AG10803 (cell line): ENCODE data around the gene MAMLD1.

Source experiments
- DNase-seq: peaks from one replicate; pipeline ENCODE4 v3.0.0; 2010; ENCODE audit warnings: low read depth
- H3K4me3 ChIP-seq: 2 replicates; pipeline ENCODE4 v1.5.1; 2011; ENCODE audit warnings: mild to moderate bottlenecking, low read length, control low read depth
- TF ChIP-seq, protein P1 (sequence below): conservative IDR thresholded peaks from 2 replicates; pipeline ENCODE4 v1.5.1; 2011; ENCODE audit warnings: mild to moderate bottlenecking, low read length, control low read depth, inconsistent platforms

The MAMLD1 gene

DNA sequence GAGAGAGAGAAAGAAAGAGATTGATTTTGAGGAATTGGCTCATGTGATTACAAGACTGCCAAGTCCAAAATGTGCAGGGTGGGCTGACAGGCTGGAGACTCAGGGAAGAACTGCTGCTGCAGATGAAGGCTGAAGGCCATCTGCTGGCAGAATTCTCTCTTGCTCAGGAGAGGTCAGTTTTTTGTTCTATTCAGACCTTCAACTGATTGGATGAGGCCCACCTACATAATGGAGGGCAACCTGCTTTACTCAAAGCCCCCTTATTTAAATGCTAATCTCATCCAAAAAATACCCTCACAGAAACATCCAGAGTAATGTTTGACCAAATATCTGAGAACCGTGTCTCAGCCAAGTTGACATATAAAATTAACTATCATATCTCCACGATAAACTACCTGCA lies 38.2 kb upstream of the MAMLD1 start:
- DNase-seq, result no peak
- TF ChIP-seq, protein P1, sequence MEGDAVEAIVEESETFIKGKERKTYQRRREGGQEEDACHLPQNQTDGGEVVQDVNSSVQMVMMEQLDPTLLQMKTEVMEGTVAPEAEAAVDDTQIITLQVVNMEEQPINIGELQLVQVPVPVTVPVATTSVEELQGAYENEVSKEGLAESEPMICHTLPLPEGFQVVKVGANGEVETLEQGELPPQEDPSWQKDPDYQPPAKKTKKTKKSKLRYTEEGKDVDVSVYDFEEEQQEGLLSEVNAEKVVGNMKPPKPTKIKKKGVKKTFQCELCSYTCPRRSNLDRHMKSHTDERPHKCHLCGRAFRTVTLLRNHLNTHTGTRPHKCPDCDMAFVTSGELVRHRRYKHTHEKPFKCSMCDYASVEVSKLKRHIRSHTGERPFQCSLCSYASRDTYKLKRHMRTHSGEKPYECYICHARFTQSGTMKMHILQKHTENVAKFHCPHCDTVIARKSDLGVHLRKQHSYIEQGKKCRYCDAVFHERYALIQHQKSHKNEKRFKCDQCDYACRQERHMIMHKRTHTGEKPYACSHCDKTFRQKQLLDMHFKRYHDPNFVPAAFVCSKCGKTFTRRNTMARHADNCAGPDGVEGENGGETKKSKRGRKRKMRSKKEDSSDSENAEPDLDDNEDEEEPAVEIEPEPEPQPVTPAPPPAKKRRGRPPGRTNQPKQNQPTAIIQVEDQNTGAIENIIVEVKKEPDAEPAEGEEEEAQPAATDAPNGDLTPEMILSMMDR, result no peak
- no peak overlapping the region for H3K4me3 ChIP-seq

DNA sequence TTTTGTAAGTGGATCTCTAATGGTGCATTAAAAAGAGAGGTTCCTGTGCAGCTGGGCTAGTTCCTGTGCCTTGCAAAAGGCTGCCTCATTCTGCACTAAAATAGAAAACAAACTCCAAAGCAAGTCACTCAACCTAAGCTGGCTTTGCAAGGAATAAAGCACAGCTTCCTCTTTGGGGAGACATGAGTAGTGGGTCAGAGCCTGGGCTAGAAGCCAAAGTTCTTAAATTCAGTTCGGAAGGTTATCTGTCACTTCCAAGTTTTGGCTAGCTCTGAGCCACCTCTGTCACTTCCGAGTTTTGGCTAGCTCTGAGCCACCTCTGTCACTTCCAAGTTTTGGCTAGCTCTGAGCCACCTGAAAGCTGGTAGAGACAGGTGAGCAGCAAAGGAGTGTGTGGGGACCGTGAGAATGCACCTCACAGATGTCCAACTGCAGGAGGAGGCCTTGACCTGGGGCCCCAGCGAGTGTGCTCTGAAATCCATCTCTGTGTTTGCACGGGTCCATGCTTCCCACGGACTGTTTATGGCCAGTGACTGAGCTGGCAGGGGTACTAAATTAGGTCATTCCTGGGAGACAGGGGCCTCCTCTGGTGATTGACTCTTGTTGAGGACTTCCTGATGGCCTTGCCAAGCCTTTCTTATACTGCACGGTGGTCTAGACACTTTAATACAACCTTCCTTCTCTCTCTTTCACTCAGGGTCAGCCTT lies 36.4 kb upstream of the MAMLD1 start:
- DNase-seq, result no peak

DNA sequence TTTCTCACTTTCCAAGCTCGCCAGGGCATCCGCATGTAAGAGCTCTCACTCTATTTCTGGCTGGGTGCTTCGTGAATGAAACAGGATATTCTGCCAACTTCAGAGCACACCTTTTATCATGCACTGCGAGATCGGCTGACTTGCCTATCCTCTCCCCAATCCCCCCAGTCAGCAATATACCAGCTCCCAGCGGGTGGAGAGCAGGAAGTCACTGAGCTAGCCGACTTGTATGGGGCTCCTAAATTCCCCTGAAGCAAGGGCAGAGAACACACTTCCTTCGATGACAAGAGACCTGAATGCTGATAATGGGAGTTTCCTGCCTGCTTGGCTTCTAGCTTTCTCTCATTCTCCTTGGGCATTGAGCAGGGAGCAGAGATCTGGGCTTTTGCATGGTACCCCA lies 33.8 kb upstream of the MAMLD1 start:
- no peak for DNase-seq
- TF ChIP-seq, protein P1, result no peak
- H3K4me3 ChIP-seq, result no peak overlapping the region

More for the DNA sequence above, 36.4 kb upstream of the MAMLD1 start:
- TF ChIP-seq, protein P1, result no peak
- H3K4me3 ChIP-seq, result no peak overlapping the region

DNA sequence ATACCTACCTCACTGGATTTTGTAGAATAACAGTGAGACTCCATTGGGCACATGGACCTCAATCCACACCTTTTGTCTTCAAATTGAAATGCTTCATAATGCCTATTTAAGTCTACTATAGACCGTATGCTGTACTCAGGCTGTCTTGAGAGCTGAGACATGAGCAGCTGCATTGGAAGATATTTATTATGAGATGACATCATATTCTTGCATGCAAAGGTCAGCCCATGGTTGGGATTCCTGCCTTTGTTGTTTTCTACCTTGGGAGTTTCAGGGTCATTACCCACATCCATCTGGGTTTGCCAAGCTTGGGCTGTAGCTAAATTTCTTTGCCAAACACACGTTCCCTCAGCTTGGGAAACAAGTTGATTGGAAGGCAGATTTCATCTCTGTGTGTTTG lies 33.2 kb upstream of the MAMLD1 start:
- no peak for DNase-seq
- TF ChIP-seq, protein P1, result no peak
- H3K4me3 ChIP-seq, result no peak overlapping the region

DNA sequence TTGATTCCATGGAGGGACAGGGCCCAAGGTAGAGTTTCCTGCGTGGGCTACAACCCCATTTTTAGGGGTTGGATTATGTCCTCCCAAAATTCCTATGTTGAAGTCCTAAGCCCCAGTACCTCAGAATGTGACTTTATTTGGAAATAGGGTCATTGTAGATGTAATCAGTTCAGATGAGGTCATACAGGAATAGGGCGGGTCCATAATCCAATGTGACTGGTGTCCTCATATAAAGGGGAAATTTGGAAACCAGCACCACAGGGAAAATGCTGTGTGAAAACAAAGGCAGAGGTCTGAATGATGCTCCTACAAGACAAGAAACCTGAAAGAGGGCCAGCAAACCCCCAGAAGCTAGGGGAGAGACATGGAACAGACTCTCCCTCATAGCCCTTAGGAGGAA lies 31.1 kb upstream of the MAMLD1 start:
- no peak overlapping the region for H3K4me3 ChIP-seq
- no peak for DNase-seq
- TF ChIP-seq, protein P1, result no peak

DNA sequence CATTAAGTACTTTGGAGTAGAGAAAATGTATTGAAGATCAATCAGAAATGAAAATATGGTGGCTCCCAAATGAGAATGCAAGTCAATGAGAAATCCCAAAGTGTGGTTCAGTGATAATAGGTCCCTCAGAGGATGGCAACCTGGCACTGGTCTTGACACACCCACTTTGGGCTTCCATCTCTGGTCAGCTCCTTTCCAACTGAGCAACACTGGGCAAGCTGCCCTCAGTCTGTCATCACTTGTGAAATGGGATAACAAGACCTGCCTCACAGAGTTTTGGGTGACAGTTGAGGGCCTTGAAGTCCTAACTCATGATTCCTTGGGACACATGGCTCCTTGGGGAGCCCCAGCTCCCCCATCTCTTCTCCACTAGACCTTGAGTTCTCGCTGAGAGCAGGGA lies 29.0 kb upstream of the MAMLD1 start:
- DNase-seq, result no peak
- H3K4me3 ChIP-seq, result no peak overlapping the region
- TF ChIP-seq, protein P1, result no peak

DNA sequence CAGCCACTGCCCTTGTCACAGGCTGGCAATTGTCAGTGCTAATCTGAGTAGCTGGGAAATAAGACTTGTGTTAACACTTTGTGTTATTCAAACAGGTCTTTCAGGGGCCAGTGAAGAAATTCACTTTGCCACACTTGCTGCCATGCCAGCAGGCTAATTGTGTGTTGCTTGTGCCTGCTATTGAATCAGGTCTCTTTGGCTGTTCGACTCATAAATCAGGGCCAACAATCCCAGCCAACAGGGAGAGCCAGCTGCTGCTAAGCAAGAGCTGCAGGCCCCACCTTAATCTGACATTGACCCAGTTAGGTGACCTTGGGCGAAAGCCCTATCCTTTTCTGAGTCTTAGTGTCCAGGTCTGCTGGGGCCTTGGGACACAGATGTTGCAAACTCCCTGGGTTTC lies 28.1 kb upstream of the MAMLD1 start:
- no peak for DNase-seq
- no peak overlapping the region for H3K4me3 ChIP-seq
- TF ChIP-seq, protein P1, result no peak
